Measurements from ENCODE around the gene MAPKAPK5.
A peak's percentile ranks its signal among the peaks of the same experiment; 100 is the strongest.

The MAPKAPK5 gene, protein sequence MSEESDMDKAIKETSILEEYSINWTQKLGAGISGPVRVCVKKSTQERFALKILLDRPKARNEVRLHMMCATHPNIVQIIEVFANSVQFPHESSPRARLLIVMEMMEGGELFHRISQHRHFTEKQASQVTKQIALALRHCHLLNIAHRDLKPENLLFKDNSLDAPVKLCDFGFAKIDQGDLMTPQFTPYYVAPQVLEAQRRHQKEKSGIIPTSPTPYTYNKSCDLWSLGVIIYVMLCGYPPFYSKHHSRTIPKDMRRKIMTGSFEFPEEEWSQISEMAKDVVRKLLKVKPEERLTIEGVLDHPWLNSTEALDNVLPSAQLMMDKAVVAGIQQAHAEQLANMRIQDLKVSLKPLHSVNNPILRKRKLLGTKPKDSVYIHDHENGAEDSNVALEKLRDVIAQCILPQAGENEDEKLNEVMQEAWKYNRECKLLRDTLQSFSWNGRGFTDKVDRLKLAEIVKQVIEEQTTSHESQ

DNA sequence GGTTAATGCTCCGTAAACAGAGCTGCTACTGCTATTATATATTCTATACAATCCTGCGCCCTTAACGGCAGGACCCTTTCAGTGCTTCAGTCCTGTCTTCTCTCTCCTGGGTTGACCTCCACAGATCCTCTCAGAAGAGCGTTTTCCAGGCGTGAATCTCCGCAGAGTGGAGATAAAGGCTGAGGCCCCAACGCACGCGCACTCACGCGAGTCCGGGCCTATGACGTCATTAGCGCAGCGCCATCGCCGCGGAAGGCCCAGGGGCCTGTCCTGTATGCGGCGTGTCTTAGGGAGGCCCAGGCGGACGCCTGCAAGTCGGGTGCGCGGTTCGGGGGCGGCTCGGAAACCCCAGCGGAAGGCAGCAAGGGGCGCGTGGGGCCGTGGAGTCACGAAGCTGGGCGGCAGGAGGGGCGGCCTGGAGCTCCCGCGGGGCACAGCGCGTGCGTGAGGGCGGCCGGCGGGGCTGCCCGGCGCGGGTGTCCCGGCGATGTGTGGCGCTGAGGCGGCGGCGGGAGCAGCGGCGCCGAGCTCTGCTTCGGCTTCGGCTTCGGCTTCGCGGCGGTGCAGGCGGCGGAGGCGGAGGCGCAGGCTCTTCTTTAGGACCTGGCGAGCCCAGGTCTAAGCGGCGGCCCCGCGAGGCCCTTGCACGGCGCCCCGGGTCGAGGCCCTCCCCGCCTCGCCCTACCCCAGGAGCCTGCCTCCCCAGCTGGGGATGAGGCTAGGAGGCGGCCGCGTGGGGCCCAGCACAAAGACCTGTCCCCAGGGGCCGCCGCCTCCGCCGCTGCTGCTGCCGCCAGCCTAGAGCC is at the start of gene MAPKAPK5:
TSS of gene MAPKAPK5 (plus strand) at position 479 of the 806 bp plus-strand sequence. CDS start 506 bp downstream, outside the sequence.
- TF ChIP-seq GATA3 (IDR thresholded peaks at IDR 0.05; ENCODE audit: low read depth, low read length), result no peak
- peak; percentile 63 for TF ChIP-seq GATA2 (IDR thresholded peaks at IDR 0.05; ENCODE audit: low read depth, low read length)

DNA sequence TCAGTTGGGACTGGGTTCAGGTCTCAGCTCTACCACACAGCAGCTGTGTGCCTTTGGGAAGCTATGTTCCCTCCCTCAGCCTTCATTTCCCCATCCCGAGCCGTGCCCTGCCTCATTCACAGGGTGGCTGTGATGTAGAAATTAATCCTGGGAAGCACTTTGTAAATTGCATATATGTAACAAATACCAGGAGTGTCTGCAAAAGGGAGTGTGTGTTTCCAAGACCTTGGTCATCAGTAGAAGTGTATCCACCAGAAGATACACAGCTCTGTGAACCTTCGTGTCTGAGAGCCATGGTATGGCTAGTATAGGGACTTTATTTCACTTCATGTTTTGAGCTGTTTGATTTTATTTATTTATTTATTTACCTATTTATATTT is 49.2 kb upstream of the MAPKAPK5 start:
- no peak for TF ChIP-seq GATA2 (IDR thresholded peaks at IDR 0.05; ENCODE audit: low read depth, low read length)
- no peak for TF ChIP-seq GATA3 (IDR thresholded peaks at IDR 0.05; ENCODE audit: low read depth, low read length)

DNA sequence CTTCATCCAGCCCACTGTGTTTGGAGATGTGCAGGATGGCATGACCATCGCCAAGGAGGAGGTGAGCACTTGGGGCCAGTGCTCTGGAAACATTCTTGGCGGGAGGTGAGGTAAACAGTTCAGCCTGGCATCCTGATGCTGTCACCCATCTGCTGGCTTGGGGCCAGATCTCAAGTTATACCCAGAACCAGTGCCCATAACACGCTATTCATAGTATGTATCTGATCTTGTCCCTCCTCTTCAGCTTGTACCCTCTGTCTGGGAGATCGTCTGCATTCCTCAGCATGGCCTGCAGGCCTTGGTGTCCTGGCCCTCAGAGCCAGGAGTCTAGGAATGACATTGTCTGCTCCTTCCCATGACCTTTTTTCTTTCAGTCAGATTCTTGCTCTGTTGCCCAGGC is 43.8 kb upstream of the MAPKAPK5 start:
- TF ChIP-seq GATA2 (IDR thresholded peaks at IDR 0.05; ENCODE audit: low read depth, low read length) (no peak), GATA3 (IDR thresholded peaks at IDR 0.05; ENCODE audit: low read depth, low read length) (no peak)

DNA sequence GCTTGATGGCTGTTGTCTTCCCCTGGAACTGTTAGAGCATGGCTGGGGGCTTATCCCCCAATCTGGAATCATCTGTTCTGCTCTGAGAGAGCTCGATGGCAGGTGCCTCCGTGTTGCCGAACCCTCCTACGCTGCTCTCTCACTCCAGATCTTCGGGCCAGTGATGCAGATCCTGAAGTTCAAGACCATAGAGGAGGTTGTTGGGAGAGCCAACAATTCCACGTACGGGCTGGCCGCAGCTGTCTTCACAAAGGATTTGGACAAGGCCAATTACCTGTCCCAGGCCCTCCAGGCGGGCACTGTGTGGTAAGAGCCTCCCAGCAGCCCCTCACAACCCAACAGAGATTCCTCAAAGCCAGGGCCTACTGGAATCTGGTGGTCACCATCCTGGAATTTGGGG is 42.3 kb upstream of the MAPKAPK5 start:
- TF ChIP-seq GATA2 (IDR thresholded peaks at IDR 0.05; ENCODE audit: low read depth, low read length) (no peak), GATA3 (IDR thresholded peaks at IDR 0.05; ENCODE audit: low read depth, low read length) (no peak)

DNA sequence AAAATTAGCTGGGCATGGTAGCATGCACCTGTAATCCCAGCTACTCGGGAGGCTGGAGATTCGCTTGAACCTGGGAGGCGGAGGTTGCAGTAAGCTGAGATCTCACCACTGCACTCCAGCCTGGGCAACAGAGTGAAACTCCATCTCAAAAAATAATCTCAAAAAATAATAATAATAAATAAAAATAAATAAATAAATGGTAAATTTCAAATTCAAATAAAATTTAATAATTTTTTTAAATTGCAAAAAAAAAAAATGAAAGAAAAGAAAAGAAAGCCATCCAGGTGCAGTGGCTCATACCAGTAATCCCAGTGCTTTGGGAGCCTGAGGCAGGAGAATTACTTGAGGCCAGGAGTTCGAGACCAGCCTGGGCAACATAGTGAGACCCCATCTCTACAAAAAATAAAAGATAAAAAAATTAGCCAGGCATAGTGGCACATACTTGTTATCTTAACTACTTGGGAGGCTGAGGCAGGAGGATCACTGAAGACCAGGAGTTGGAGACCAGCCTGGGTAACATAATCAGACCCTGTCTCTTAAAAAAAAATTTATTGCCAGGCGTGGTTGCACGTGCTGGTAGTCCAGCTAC is 38.9 kb upstream of the MAPKAPK5 start:
- no peak for TF ChIP-seq GATA2 (IDR thresholded peaks at IDR 0.05; ENCODE audit: low read depth, low read length)
- no peak for TF ChIP-seq GATA3 (IDR thresholded peaks at IDR 0.05; ENCODE audit: low read depth, low read length)

DNA sequence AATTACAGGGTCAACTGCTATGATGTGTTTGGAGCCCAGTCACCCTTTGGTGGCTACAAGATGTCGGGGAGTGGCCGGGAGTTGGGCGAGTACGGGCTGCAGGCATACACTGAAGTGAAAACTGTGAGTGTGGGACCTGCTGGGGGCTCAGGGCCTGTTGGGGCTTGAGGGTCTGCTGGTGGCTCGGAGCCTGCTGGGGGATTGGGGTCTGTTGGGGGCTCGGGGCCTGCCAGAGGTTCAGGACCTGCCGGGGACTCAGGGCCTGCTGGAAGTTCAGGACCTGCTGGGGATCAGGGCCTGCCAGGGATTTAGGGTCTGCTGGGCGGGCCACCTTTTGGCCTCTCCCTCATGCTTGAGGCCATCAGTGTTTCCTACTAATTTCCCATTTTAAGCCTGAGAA is 38.2 kb upstream of the MAPKAPK5 start:
- TF ChIP-seq GATA3 (IDR thresholded peaks at IDR 0.05; ENCODE audit: low read depth, low read length) (no peak), GATA2 (IDR thresholded peaks at IDR 0.05; ENCODE audit: low read depth, low read length) (no peak)

DNA sequence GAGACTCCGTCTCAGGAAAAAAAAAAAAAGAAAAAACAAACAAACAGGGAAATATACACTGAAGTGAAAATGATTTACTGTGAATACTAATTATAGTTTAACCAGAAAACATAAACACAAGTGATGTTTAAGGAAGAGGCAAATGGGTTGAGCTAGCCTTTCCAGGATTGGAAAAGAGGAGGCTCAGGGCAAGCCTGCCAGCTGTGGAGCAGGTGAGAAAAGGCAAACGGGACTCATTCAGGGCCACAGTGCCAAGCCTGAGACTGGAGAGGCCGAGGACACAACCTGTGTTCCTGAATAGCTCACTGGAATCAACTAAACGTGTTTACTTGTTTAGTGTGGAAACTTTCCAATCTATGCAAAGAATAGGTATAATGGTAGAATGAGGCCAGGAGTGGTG is 35.7 kb upstream of the MAPKAPK5 start:
- TF ChIP-seq GATA2 (IDR thresholded peaks at IDR 0.05; ENCODE audit: low read depth, low read length), result no peak
- no peak for TF ChIP-seq GATA3 (IDR thresholded peaks at IDR 0.05; ENCODE audit: low read depth, low read length)

DNA sequence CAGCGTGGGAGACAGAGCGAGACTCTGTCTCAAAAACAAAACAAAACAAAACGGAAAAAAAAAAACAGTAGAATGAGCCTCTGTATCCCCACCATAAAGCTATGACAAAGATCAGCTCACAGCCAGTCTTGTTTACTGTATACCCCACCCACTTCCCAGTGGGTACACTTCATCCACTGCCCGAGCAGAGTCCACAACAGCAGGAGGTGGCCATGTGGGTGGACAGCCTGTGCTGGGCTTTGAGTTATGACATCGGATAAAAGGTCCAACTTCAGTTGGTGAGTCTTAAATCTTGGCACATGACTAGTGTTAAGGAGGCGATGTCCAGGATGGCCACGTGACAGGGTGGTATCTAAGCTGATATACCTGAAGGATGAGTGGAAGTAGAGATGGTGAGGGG is 34.8 kb upstream of the MAPKAPK5 start:
- no peak for TF ChIP-seq GATA3 (IDR thresholded peaks at IDR 0.05; ENCODE audit: low read depth, low read length)
- no peak for TF ChIP-seq GATA2 (IDR thresholded peaks at IDR 0.05; ENCODE audit: low read depth, low read length)

DNA sequence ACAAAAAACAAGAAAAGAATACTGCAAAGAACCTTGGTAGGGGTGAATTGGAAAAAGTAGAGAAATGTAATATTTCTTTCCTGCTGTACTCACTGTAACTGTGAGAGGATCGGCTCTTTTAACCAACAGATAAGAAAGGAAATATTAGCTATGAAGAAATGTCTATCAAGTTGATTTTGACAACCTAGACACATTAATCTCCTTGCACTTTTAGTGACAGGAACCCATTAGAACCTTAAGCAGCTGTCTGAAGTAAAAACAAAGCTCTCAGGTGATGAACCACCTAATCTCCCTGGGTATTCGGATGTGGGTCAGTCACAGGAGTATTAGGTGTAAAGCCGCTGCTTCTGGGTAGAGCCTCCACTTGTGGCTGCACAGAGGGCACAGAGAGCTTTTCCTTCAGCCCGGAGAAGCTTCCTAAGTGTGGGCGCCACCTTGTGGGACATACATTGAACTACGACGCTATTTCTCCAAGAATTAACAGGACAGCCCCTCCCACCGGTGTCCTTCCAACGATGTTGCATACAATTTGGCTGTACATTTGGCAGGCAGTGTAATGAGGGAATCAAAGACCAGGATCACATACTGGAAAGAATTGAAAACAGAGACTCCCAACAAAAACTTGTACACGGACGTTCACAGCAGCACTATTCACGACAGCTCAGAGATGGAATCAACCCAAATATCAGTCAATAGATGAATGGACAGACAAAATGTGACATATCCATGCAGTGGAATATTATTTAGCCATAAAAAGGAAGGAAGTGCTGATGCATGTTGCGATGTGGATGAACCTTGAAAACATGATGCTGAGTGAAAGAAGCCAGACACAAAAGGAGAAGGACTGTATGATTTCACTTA is 28.9 kb upstream of the MAPKAPK5 start:
- TF ChIP-seq GATA2 (IDR thresholded peaks at IDR 0.05; ENCODE audit: low read depth, low read length) (no peak), GATA3 (IDR thresholded peaks at IDR 0.05; ENCODE audit: low read depth, low read length) (no peak)

DNA sequence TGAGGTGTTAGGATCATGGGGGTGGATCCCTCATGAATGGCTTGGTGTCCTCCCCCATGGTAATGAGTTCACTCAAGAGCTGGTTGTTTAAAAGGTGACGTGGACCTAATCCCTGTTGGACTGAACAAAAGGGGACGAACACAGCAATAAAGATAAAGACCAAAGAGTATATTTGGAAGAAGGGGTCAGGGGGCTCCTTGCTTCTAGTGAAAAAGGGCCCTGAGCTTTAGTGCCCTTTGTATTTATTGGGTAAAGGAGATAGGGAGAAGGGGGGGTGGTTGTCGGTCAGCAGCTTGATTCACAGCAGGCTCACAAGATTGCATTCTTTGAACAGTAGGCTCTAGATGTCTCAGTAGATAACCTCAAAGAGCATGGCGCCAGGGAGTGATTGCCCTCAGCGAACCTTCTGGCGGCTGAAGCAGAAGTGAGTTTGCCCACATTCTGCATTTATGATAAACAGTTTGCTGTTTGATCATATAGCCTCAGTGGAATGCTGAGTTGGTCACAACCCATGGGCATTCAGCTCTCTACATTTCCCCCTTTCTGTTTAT is 25.9 kb upstream of the MAPKAPK5 start:
- TF ChIP-seq GATA2 (IDR thresholded peaks at IDR 0.05; ENCODE audit: low read depth, low read length), result no peak
- TF ChIP-seq GATA3 (IDR thresholded peaks at IDR 0.05; ENCODE audit: low read depth, low read length), result no peak

DNA sequence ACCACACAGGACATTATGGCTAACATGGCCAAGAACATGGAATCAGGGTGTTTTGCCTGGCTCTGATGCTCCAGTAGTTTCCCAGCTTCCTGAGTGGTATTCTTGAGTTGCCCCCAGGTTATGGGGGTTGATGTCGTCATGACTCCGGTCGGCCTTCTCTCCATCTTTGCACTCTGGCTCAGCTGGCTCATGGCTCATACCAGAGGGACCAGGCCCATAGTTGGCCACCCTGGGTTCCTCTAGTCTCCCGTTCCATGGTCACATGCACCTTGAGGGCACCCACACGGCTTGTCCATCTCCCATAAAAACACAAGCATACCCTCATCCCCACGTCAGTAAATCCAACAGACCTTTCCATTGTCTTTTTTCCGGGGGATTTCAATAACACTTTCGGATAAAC is 23.7 kb upstream of the MAPKAPK5 start:
- no peak for TF ChIP-seq GATA2 (IDR thresholded peaks at IDR 0.05; ENCODE audit: low read depth, low read length)
- no peak for TF ChIP-seq GATA3 (IDR thresholded peaks at IDR 0.05; ENCODE audit: low read depth, low read length)

DNA sequence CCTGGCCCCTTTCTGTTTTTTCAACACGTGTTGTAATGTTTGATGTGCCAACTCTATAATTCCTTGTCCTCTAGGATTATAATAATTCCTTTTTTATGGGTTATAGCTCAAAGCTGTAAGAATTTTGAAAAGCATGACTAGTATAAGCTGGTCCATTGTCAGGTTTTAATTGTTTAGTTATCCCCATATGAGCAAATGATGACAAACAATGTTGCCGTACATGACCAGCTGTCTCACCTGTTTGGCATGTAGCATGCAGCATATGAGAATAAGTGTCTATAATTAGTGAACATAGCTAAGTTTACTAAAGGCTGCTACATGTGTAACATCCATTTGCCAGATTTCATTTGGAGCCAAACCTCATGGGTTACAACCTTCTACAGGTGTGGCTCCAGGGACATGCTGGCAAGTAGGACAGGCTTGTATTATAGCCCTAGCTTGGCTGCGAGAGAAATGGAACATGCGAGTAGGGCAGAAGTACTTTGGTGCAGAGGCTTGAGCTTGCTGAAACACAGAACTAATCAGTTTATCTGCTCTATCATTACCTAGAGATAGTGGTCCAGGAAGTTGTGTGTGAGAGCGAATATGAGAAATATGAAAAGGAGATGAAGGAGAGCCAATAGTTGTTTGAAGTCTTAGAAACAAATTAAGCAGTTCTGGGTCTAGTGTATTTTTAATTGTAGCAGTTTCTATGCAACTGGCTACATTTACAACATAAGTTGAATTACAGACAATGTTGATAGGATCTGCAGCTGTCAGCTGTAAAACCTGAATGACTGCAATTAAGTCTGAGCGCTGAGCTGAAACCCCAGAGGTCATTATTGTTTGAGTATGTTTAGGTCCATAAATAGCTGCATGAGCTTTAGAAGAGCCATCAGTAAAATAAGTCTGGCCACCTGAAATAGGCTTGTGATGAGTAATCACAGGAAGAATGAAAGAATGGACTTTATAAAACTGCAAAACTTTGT is 22.6 kb upstream of the MAPKAPK5 start:
- TF ChIP-seq GATA3 (IDR thresholded peaks at IDR 0.05; ENCODE audit: low read depth, low read length) (peak; percentile 62), GATA2 (IDR thresholded peaks at IDR 0.05; ENCODE audit: low read depth, low read length) (peak; percentile 61; the same call in 1 of the 2 replicates)
